ENCODE data around the gene TTC7B. TPM values are rescaled to one million over a fixed set of nuclear protein-coding genes. Genes with fewer than 3 reads are reported as not detected.

The TTC7B gene
- total RNA-seq, 1 experiment from 2014 or later, result 40.9 TPM

GRCh38 chr14:90504643-90505042 is 311.6 kb downstream of the TTC7B start:
- Histone ChIP-seq H3K4me3 (ENCODE audit: low read depth in 2 of 2, low read length in 2 of 2) (no peak overlapping the region), H3K36me3 (ENCODE audit: control insufficient read depth, insufficient read depth, low read length) (no peaks in the 10 kb centered on the region), H3K4me1 (ENCODE audit: control insufficient read depth, insufficient read depth, low read length) (no peaks in the 10 kb centered on the region), H3K27ac (ENCODE audit: low read length) (no peak overlapping the region), H3K27me3 (ENCODE audit: control insufficient read depth, insufficient read depth, low read length) (no peaks in the 10 kb centered on the region), H3K9me3 (ENCODE audit: control insufficient read depth, insufficient read depth, low read depth, low read length) (no peaks in the 10 kb centered on the region)
- in situ Hi-C loops (cut with HindIII; ENCODE audit: low pct_unique_long_range_greater_than_20kb, low sequenced_read_pairs) (no loop called here), intact Hi-C loops (cut with micrococcal nuclease; ENCODE audit: unreplicated experiment) (no loop called here)
- DNase-seq (ENCODE audit: low read depth, low spot score) (no peak), ATAC-seq (no peak)
- TF ChIP-seq CTCF (IDR thresholded peaks at IDR 0.05) (no peak), TCF7L2 (IDR thresholded peaks at IDR 0.05; ENCODE audit: low read depth, low read length) (no peak), POLR2AphosphoS5 (IDR thresholded peaks at IDR 0.05; ENCODE audit: low read depth, low read length) (no peak), REST (IDR thresholded peaks at IDR 0.05; ENCODE audit: insufficient read depth in 1 of 2, low read depth in 2 of 2, low read length in 1 of 2) (no peak), SIN3A (IDR thresholded peaks at IDR 0.05; ENCODE audit: borderline replicate concordance, insufficient read depth, low read depth, low read length) (no peak)
- no TSS peak for BruUV-seq (replicated peaks)
- ChIA-PET POLR2A (no interaction called here), CTCF (no interaction called here)

GRCh38 chr14:90503582-90503981 is 312.6 kb downstream of the TTC7B start:
- Histone ChIP-seq H3K4me3 (ENCODE audit: low read depth in 2 of 2, low read length in 2 of 2) (no peak overlapping the region), H3K4me1 (ENCODE audit: control insufficient read depth, insufficient read depth, low read length) (no peaks in the 10 kb centered on the region), H3K27ac (ENCODE audit: low read length) (no peak overlapping the region), H3K9me3 (ENCODE audit: control insufficient read depth, insufficient read depth, low read depth, low read length) (no peaks in the 10 kb centered on the region), H3K27me3 (ENCODE audit: control insufficient read depth, insufficient read depth, low read length) (no peaks in the 10 kb centered on the region), H3K36me3 (ENCODE audit: control insufficient read depth, insufficient read depth, low read length) (no peaks in the 10 kb centered on the region)
- TF ChIP-seq TCF7L2 (IDR thresholded peaks at IDR 0.05; ENCODE audit: low read depth, low read length) (no peak), SIN3A (IDR thresholded peaks at IDR 0.05; ENCODE audit: borderline replicate concordance, insufficient read depth, low read depth, low read length) (no peak), POLR2AphosphoS5 (IDR thresholded peaks at IDR 0.05; ENCODE audit: low read depth, low read length) (no peak), CTCF (IDR thresholded peaks at IDR 0.05) (no peak), REST (IDR thresholded peaks at IDR 0.05; ENCODE audit: insufficient read depth in 1 of 2, low read depth in 2 of 2, low read length in 1 of 2) (no peak)
- in situ Hi-C loops (cut with HindIII; ENCODE audit: low pct_unique_long_range_greater_than_20kb, low sequenced_read_pairs), result no loop called here
- ChIA-PET POLR2A (no interaction called here), CTCF (no interaction called here)
- no peak for DNase-seq (ENCODE audit: low read depth, low spot score)
- intact Hi-C loops (cut with micrococcal nuclease; ENCODE audit: unreplicated experiment), result no loop called here
- BruUV-seq (replicated peaks), result no TSS peak
- ATAC-seq, result no peak
